GM18873 (cell line): ENCODE results near the gene LRRC10B.

Experiments used
- ATAC-seq: cut with Tn5 transposase; IDR thresholded peaks from one replicate; pipeline ENCODE4 v1.9.1; 2021; ENCODE audit warnings: mild to moderate bottlenecking, moderate library complexity, moderate number of reproducible peaks; ENCODE audit not compliant: unreplicated experiment, low FRiP score

Gene LRRC10B

DNA sequence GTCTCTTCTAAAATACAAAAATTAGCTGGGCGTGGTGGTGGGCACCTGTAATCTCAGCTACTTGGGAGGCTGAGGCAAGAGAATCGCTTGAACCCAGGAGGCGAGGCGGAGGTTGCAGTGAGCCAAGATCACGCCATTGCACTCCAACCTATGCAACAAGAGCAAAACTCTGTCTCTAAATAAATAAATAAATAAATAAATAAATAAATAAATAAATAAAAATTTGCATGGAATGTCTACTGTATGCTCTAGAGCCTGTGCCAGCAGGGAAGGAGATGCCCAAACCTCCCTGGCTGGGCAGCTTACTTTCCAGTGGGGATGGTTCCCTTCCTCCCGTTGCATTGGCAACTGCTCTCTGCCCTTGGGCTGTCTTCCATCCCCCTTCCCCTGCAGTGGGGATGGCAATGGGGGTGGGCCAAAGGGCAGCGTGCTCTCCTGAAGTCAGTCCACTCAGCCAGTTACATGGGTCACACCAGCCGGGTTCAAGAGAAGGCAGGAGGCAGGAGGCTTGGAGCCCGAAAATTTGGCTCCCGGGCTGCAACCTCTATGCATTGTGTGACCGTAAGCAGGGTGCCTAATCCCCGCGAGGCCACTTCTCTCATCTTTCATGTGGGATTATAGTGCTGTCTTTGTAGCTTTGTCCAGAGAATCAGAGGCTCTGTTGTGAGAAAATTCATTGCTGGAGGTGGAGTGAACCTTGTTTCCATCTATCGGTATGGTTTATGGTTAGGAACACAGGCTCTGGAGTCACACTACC is 1.4 kb upstream of the LRRC10B start:
- no peak for ATAC-seq

- ATAC-seq, result no peak
Observed at GRCh38 chr11:61509043-61510029, 787 bp downstream of the LRRC10B start.

DNA sequence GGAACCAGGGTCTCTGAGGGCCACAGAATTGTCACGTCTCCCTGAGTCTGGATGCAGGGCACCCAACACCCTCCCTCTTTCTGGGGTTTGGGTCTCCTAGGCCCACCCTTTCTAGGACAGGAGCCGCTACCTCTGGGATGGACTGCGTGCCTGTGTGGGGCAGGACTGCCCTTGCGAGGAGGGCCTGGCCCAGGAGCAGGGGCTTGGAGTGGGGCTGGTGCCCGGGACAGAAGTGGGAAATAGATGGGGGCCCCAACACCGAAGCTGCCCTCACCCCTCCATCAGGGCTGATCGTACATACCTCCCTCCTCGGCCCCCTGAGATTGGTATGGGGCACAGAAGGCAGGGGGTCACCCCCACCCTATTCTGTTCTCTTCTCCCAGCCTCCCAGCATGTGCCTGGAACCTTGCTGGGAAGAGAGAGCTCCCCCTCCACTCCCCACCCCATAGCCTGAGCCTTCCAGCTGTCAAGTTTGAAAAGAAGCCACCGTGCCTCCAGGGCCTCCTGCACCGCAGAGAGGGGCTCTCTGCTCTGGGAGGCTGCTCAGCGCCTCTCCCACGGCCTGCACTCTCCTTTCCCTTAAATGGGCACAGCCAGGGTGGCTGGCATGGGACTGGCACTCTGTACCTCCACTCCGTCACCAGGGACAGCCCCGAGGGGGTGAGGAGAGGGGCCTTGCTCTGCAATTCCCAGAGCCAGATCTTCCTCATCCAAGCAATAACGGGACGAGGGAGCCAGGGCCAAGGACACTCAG is 1.8 kb downstream of the LRRC10B start:
- ATAC-seq, result no peak

- ATAC-seq, result no peak
Observed at GRCh38 chr11:61510974-61511373, 2.4 kb downstream of the LRRC10B start.

- no peak for ATAC-seq
Observed at GRCh38 chr11:61511383-61511782, 2.8 kb downstream of the LRRC10B start.

- ATAC-seq, result no peak
Observed at GRCh38 chr11:61512435-61512834, 3.9 kb downstream of the LRRC10B start.

DNA sequence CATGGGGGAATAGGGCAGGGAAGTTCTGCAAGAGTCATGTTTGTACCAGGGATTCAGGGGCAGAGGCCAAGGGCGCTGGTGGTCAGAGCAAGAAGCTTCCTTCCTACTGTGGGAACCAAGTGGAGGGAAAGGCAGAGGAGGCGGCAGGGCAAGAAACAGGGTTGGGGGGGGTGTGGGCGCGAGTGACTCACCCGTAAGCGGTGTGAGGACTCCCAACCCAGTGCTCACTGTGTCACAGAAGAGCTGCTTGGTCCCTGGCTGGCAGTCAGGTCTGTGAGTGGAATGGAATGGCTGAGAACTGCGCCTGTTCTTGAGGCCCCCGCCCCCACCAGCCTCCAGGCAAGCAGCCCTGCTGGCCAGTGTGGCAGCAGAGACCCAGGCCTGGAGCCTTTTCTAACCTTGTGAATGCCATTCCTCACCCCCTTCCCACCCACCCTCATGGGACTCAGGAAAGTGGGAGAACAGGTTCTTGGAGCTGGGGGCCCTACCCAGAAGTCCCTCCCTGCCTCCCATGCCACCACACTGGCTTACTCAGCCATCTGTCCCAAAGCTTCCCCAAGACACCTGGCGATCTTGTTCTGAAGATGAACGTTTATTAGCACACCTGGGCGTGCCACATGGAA is 4.7 kb downstream of the LRRC10B start:
- ATAC-seq, result no peak

- ATAC-seq, result no peak
Observed at GRCh38 chr11:61514050-61514917, 5.7 kb downstream of the LRRC10B start.

GRCh38 chr11:61515686-61516085 is 7.1 kb downstream of the LRRC10B start:
- no peak for ATAC-seq

DNA sequence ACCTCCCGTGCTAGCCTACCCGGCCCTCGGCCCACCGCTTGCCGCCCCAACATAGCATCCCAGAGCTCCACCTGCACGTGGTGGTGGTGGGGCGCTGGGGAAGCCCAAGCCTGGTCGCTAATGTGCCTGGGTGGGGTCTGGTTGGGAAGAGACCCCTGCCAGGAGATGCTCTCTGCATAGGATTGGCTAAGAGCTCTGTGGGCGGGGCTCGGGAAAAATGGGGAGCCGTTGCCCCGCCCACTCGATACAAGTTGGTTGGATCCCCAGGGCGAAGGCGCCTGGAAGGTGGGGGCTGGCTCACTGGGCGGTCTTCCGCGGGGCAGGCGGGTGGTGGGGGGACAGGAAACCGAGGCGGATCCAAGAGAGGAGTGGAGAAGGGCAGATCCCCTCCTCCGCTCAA is 7.6 kb downstream of the LRRC10B start:
- ATAC-seq, result no peak

DNA sequence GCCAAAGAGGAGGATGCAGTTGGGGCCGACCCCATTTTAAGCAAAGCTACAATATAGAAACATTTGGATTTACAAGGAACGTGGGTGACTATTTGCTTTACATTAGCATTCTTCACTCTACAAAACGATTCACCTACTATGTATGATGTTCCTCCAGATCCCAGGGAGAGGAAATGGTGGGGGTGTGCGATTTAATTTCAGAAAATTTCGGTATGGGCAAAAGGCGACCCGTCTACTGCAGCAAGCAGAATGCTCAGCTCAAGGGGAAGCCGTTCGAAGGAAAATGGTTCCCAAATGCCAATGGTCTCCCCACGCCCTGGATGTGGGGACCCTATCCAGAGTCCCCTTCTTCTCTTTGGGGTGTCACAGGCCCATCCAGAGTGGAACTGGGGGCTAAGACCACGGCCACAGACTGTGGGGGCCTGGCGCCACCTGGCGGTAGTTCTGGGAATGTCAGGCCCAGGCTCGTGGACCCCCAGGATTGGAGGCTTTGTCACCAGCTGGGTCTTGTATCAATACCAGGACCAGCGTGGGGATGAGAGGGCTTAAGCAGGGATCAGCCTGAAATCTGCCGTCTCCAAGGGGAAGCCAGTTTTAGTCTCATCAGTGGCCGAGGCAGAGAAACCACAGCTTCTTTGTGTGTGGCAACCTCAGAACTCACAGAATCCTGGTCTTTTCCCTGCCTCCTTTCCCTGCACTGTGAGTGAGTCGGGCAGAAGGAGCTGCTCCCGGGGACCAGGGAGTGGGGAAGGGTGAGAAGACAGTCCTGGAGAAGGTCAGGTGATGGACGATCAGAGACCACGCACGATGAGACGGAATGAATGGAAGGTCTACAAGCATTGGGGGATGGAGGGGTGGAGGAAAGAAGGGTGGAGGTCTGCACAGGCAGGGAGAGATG is 8.4 kb downstream of the LRRC10B start:
- ATAC-seq, result no peak

GRCh38 chr11:61518032-61518795 is 9.7 kb downstream of the LRRC10B start:
- no peak for ATAC-seq

DNA sequence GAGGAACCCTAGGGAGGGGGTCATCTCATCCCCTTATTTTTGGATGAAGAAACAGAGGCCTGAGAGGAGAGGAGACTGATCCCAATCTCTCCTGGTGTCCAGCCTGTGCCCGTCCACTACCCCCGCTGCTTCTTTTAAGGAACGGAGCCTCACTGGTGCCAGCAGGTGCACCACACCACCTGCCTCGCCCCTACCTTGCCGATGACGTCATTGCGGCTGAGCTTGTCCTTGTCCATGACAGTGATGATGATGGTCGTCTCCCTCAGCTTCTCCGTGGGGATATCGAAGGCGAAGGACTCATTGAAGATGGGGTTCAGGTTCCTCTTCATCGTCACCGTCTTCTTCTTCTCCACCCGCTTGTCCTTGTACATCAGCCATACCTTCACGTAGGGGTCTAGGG is 14.3 kb downstream of the LRRC10B start:
- ATAC-seq, result no peak

DNA sequence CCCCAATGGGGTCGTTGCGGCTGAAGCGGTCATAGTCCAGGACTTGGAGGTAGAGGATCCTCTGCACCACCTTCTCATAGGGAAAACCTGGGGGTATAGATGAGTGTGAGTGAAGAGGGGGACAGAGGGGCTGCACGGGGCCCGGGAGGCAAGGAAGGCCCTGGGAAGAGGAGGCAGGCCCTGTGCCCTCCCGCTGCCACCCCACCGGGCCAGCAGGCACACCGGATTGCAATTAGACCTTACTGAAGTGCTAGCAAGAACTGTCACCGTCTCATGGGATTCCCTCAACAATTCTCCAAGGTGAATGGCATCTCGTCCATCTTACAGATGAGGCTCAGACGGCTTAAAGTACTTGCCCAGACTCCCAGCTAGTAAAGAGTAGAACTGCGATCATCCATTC is 15.9 kb downstream of the LRRC10B start:
- no peak for ATAC-seq

GRCh38 chr11:61524963-61525587 is 16.5 kb downstream of the LRRC10B start:
- no peak for ATAC-seq

DNA sequence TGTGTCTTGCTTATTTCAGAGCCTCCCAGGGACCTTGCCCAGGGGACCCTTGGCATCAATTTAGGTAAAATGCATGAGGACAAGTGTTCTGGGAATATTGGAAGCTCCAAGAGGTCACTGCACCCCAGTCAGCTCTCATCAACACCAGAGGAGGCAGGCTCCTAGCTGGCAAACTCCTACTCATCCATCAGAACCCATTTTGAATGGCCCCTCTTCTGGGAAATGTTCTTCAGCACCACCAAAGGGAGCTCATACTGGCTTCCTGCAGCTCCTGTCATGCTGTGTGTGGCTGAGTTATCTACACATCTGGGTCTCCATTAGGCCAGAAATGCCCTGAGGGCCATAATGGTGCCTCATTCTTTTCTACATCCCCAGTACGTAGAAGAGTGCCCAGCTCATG is 17.7 kb downstream of the LRRC10B start:
- no peak for ATAC-seq
